Tibial artery (tissue), 4 donors: ENCODE data around the gene KDM3A.
A peak's percentile ranks its signal among the peaks of the same experiment; 100 is the strongest.

Experiments used
- DNase-seq, 2 donors: peaks; one replicate each; pipeline ENCODE4 v3.0.0-alpha.2; 2019
- H3K27ac ChIP-seq, 2 donors: fragments of 200-600 bp; sonication (generic) in 1 of 2; 1 replicate in 1 of 2; 2 replicates in 1 of 2; pipeline ENCODE4 v1.5.1; 2018 to 2019; ENCODE audit warnings: mild to moderate bottlenecking in 1 of 2
- H3K27me3 ChIP-seq, 2 donors: fragments of 200-600 bp; sonication (generic) in 1 of 2; one replicate each; pipeline versions ENCODE4 v1.5.1 to v1.6.0; 2016 to 2019
- H3K36me3 ChIP-seq, 3 donors: fragments of 200-600 bp; sonication (generic) in 2 of 3; one replicate each; pipeline ENCODE4 v1.5.1; 2016 to 2019; ENCODE audit warnings: mild to moderate bottlenecking in 2 of 3
- H3K4me1 ChIP-seq, 4 donors: fragments of 200-600 bp; sonication (generic) in 2 of 4; 1 replicate in 3 of 4; 2 replicates in 1 of 4; pipeline ENCODE4 v1.5.1; 2016 to 2019
- H3K4me3 ChIP-seq, 2 donors: fragments of 200-600 bp; sonication (generic) in 1 of 2; 1 replicate in 1 of 2; 2 replicates in 1 of 2; pipeline ENCODE4 v1.5.1; 2018 to 2019; ENCODE audit warnings: mild to moderate bottlenecking in 2 of 2
- H3K9me3 ChIP-seq, 3 donors: fragments of 200-600 bp; sonication (generic) in 1 of 3; one replicate each; pipeline ENCODE4 v1.5.1; 2016 to 2019
- CTCF ChIP-seq, 2 experiments: fragments of 200-600 bp in 1 of 2; fragments of 450-650 bp in 1 of 2; IDR thresholded peaks; one replicate each; pipeline ENCODE4 v1.5.1; 2017 to 2019; ENCODE audit warnings: antibody characterized with exemption in 2 of 2, mild to moderate bottlenecking in 1 of 2, moderate library complexity in 1 of 2
- intact Hi-C: fragments of 100-400 bp; cut with DNase I; formaldehyde crosslinking; loops from one replicate; pipeline ENCODE4 v1.15.0; 2023; ENCODE audit warnings: low total_unique reads

Gene KDM3A

GRCh38 chr2:86440631-86441391, at the start of gene KDM3A:
Gene KDM3A, plus strand, starts transcription at chr2:86441371. Its CDS starts 677 bp downstream, at chr2:86442048.
- Histone ChIP-seq H3K9me3 (peaks cover 0 to 21% (median 7%) of the 10 kb centered on the region in 3 donors), H3K4me1 (peaks cover 0 to 40% (median 25%) of the 10 kb centered on the region in 4 donors), H3K4me3 (peak within 1 kb of the TSS; percentile 65 to 86), H3K27ac (peak within 1 kb of the TSS; percentile 90 to 97), H3K36me3 (no peaks in the 10 kb centered on the region), H3K27me3 (no peaks in the 10 kb centered on the region)
- TF ChIP-seq CTCF (IDR thresholded peaks at IDR 0.05), result no peak
- intact Hi-C loops, result loop anchor here (1.0 to 10.0 kb wide), 3 partner anchors 122 to 216 kb away; partner anchors contain the start of genes CHMP3 and RNF103
- DNase-seq, result peak; percentile 99 to 100

- TF ChIP-seq CTCF (IDR thresholded peaks at IDR 0.05), result no peak
- H3K27me3 ChIP-seq, result no peaks in the 10 kb centered on the region
- H3K27ac ChIP-seq, result no peak overlapping the region
- DNase-seq, result no peak
- H3K9me3 ChIP-seq, result no peaks in the 10 kb centered on the region
- no peak overlapping the region for H3K4me3 ChIP-seq
- intact Hi-C loops, result no loop called here
- no peaks in the 10 kb centered on the region for H3K36me3 ChIP-seq
- H3K4me1 ChIP-seq, result peaks cover 0 to 4% (median 0%) of the 10 kb centered on the region in 4 donors
Measured at GRCh38 chr2:86392873-86393518, 48.2 kb upstream of the KDM3A start.

GRCh38 chr2:86393521-86394491, 47.4 kb upstream of the KDM3A start:
- no peak for DNase-seq

GRCh38 chr2:86396291-86396785, 44.8 kb upstream of the KDM3A start:
- H3K27me3 ChIP-seq, result no peaks in the 10 kb centered on the region
- no peaks in the 10 kb centered on the region for H3K36me3 ChIP-seq
- no peaks in the 10 kb centered on the region for H3K9me3 ChIP-seq
- no peak for DNase-seq
- H3K4me1 ChIP-seq, result peaks cover 0 to 4% (median 0%) of the 10 kb centered on the region in 4 donors
- intact Hi-C loops, result no loop called here
- H3K4me3 ChIP-seq, result no peak overlapping the region
- TF ChIP-seq CTCF (IDR thresholded peaks at IDR 0.05), result peak; percentile 48 to 50
- H3K27ac ChIP-seq, result no peak overlapping the region

More at GRCh38 chr2:86393521-86394491, 47.4 kb upstream of the KDM3A start:
- H3K9me3 ChIP-seq, result no peaks in the 10 kb centered on the region
- intact Hi-C loops, result no loop called here
- H3K27ac ChIP-seq, result no peak overlapping the region
- no peaks in the 10 kb centered on the region for H3K36me3 ChIP-seq
- H3K4me1 ChIP-seq, result peaks cover 0 to 4% (median 0%) of the 10 kb centered on the region in 4 donors
- TF ChIP-seq CTCF (IDR thresholded peaks at IDR 0.05), result no peak
- no peaks in the 10 kb centered on the region for H3K27me3 ChIP-seq
- H3K4me3 ChIP-seq, result no peak overlapping the region

GRCh38 chr2:86397986-86398385, 43.2 kb upstream of the KDM3A start:
- no peak for TF ChIP-seq CTCF (IDR thresholded peaks at IDR 0.05)
- Histone ChIP-seq H3K36me3 (no peaks in the 10 kb centered on the region), H3K4me1 (peaks cover 0 to 4% (median 0%) of the 10 kb centered on the region in 4 donors), H3K27ac (no peak overlapping the region), H3K27me3 (no peaks in the 10 kb centered on the region), H3K9me3 (no peaks in the 10 kb centered on the region), H3K4me3 (no peak overlapping the region)
- no peak for DNase-seq
- intact Hi-C loops, result no loop called here
